ENCODE results near the gene RPL31.
"Not testable (repeated sequence)": the region's sequence is repeated elsewhere in the genome, so short reads cannot be mapped to it uniquely, and the experiment has no call there.

Gene RPL31

DNA sequence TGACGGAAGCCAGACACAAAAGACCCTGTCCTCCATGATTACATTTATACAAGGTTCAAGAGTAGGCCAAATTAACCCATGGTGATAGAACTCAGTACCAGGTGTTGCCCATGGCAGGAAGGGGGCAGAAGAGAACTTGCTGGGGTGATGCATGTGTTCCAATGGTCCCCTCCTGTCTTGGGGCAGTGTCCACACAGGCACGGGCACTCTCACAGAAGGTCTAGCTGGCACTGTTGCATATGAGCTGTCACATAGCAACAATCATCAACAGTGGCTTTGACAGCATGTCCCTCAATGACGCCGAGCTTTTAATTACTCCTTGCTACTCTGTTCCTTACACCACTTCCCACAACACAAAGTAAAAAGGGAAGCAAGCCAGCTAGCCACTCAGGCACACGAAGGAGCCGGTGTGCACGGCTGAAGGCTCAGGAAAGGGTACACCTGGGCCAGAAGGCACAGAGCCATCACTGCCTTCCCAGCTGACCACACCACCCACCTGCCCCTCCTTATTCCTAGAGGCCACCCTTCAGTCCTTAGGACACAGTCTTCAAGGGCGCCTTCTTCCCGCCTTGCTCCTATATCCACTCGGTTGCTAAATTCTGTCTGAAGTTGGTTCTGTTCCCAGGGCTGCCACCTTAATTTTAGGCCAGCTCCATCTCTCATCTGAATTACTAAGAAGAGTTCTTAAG is 28.9 kb downstream of the RPL31 start:
- no peak for DNase-seq

GRCh38 chr2:101032084-101032776 is 30.1 kb downstream of the RPL31 start:
- DNase-seq = no peak

- peak in 1 of 2 donors; percentile 12 for DNase-seq
Observed at GRCh38 chr2:101036562-101036961, 34.5 kb downstream of the RPL31 start.

DNA sequence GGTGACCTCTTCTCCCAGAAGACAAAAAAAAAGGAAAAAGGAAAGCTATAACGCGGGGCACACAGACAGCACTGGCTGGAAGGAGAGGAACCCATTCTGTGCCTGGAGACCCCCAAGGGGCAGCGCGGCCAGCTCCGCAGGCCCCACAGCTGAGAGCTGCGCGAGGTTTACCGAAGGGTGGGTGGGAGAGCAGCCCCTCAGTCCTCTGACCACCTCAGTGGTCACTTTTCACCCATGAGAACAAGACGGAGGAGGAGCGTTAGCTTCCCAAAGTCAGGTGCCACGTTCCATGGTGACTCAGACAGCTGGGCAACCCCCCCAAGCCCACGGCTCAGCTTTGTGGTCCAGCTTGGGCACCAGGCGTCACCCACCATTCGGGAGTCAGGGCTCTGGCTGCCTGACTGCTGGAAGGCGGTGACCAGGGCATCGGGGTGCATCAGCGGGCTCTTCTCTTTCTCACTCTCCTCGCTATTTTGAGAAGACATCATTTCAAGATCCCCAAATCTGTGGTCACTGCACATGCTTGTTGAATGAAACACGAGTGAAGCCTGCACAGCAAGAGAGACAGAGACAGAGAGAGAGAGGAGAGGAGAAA is 35.2 kb downstream of the RPL31 start:
- no peak for DNase-seq

DNA sequence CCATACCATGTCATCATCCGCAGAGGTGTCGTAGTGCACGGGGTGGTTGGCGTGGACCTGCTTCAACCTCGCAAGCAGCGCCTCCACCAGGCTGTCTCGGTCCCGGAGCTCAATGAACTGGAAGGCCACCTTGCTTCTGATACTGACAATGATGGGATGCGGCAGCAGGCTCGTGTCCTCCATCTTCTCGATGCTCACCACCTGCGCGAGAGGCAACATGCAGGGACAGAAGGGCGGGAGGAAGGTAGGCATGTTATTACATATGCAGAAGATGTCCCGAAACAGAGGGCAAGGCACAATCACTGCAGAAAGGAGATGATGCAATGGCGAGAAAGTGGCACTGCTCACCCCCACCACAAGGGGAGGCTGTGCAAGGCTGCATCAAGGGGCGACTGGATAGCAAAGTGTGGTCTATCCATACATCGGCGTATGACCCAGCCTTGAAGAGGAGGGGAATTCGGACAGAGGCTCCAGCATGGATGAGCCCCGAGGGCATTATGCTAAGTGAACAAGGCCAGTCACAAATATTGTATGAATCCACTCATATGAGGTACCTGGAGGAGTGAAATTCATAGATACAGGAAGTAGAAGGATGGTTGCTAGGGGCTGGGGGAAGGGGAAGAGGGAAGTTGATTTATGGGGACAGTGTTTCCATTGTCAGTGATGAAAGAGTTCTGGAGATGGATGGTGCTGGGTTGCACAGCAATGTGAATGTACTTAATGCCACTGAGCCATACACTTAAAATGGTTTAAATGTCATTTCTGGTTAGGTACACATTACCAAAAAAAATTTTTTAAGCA is 36.6 kb downstream of the RPL31 start:
- DNase-seq = no peak

GRCh38 chr2:101040072-101040471 is 38.0 kb downstream of the RPL31 start:
- no peak for DNase-seq

DNA sequence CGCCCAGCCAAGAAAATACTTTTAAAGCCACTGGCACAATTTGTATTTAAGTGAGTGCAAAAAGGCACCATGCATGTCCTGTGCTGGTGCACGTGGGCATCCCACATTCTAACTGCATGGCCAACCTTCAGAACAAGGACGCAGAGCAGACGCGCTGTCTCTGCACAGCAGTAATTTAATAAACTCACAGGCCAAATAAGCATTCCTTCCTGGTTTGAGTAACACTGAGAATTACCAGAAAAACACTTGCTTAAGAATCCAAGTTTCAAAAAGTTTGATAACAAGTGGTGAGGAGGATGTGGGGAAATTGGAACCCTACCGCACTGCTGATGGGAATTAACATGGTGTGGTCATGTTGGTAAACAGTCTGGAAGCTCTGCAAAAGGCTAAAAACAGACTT is 38.7 kb downstream of the RPL31 start:
- no peak for DNase-seq

- DNase-seq = no peak
Observed at GRCh38 chr2:101041413-101041812, 39.3 kb downstream of the RPL31 start.

GRCh38 chr2:101045330-101045729 is 43.2 kb downstream of the RPL31 start:
- no peak for DNase-seq

- no peak for DNase-seq
Observed at GRCh38 chr2:101047075-101047766, 45.1 kb downstream of the RPL31 start.

- DNase-seq = no peak
Observed at GRCh38 chr2:101047774-101048173, 45.7 kb downstream of the RPL31 start.

DNA sequence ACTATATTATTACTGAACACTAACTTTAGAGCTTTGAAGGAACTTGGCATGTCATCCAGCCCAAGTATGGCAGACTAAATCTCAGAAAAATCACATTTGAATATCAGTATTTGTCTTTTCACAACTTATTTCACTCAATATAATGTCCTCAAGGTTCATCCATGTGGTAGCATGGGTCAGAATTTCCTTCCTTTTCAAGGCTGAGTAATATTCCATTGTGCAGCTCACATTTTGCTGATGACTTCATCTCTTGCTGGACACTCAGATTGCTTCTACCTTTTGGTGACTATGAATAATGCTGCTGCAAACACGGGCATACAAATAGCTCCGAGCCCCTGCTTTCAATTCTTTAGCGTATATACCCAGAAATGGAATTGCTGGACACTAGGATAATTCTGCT is 46.7 kb downstream of the RPL31 start:
- DNase-seq = no peak

DNA sequence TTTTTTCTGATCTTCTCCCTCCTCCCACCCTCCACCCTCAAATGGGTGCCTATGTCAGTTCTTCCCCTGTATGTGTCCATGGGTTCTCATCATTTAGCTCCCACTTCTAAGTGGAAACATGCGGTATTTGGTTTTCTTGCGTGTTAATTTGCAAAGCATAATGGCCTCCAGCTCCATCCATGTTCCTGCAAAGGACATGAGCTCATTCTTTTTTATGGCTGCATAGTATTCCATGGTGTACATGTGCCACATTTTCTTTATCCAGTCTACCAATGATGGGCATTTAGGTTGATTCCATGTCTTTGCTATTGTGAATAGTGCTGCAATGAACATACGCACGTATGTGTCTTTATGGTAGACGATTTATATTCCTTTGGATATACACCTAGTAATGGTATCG is 48.8 kb downstream of the RPL31 start:
- DNase-seq = not testable (repeated sequence)

GRCh38 chr2:101052147-101052546 is 50.1 kb downstream of the RPL31 start:
- DNase-seq = no peak

GRCh38 chr2:101053117-101053516 is 51.0 kb downstream of the RPL31 start:
- no peak for DNase-seq

Measured in CD4-positive, alpha-beta T cell treated with Interferon alpha-2 for 1 hour (primary cell).